WTC11 (cell line): ENCODE results near the gene HOMER3.

ENCODE experiments used
- CREM ChIP-seq: sonication (generic); formaldehyde crosslinking; IDR thresholded peaks from 2 replicates; pipeline ENCODE4 v1.8.1; 2022; ENCODE audit warnings: mild to moderate bottlenecking, missing genetic modification reagents, moderate library complexity
- TF ChIP-seq, protein P1 (sequence below): fragments of 200-600 bp; IDR thresholded peaks from 2 replicates; pipeline ENCODE4 v1.8.0; 2022; ENCODE audit warnings: antibody characterized with exemption
- TF ChIP-seq, protein P2 (sequence below): sonication (generic); formaldehyde crosslinking; IDR thresholded peaks from 2 replicates; pipeline ENCODE4 v1.8.1; 2022; ENCODE audit warnings: low read depth, mild to moderate bottlenecking, moderate library complexity, missing genetic modification reagents, borderline replicate concordance
- TF ChIP-seq, protein P3 (sequence below): sonication (generic); formaldehyde crosslinking; IDR thresholded peaks from 2 replicates; pipeline ENCODE4 v1.8.0; 2023; ENCODE audit warnings: mild to moderate bottlenecking, missing genetic modification reagents

DNA sequence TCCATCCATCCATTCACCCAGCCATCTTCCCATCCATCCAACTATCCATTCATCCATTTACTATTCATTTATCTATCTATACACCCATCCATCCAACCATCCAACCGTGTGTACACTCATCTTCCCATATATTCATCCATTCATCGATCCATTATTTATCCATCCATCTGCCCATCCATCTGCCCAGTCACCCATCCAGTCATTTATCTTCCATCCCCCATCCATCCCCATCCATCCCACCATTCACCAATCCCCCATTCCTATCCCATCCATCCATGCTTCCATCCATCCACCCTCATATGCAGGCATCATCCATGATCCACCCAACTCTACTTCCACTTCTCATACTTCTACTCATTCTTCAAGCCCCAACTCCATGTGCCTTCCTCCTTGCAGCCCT is 14.0 kb upstream of the HOMER3 start:
- TF ChIP-seq, protein P1, sequence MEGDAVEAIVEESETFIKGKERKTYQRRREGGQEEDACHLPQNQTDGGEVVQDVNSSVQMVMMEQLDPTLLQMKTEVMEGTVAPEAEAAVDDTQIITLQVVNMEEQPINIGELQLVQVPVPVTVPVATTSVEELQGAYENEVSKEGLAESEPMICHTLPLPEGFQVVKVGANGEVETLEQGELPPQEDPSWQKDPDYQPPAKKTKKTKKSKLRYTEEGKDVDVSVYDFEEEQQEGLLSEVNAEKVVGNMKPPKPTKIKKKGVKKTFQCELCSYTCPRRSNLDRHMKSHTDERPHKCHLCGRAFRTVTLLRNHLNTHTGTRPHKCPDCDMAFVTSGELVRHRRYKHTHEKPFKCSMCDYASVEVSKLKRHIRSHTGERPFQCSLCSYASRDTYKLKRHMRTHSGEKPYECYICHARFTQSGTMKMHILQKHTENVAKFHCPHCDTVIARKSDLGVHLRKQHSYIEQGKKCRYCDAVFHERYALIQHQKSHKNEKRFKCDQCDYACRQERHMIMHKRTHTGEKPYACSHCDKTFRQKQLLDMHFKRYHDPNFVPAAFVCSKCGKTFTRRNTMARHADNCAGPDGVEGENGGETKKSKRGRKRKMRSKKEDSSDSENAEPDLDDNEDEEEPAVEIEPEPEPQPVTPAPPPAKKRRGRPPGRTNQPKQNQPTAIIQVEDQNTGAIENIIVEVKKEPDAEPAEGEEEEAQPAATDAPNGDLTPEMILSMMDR = no peak
- TF ChIP-seq CREM (CRISPR knock-in tag) = no peak
- TF ChIP-seq, protein P2, sequence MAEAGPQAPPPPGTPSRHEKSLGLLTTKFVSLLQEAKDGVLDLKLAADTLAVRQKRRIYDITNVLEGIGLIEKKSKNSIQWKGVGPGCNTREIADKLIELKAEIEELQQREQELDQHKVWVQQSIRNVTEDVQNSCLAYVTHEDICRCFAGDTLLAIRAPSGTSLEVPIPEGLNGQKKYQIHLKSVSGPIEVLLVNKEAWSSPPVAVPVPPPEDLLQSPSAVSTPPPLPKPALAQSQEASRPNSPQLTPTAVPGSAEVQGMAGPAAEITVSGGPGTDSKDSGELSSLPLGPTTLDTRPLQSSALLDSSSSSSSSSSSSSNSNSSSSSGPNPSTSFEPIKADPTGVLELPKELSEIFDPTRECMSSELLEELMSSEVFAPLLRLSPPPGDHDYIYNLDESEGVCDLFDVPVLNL = no peak
- TF ChIP-seq, protein P3, sequence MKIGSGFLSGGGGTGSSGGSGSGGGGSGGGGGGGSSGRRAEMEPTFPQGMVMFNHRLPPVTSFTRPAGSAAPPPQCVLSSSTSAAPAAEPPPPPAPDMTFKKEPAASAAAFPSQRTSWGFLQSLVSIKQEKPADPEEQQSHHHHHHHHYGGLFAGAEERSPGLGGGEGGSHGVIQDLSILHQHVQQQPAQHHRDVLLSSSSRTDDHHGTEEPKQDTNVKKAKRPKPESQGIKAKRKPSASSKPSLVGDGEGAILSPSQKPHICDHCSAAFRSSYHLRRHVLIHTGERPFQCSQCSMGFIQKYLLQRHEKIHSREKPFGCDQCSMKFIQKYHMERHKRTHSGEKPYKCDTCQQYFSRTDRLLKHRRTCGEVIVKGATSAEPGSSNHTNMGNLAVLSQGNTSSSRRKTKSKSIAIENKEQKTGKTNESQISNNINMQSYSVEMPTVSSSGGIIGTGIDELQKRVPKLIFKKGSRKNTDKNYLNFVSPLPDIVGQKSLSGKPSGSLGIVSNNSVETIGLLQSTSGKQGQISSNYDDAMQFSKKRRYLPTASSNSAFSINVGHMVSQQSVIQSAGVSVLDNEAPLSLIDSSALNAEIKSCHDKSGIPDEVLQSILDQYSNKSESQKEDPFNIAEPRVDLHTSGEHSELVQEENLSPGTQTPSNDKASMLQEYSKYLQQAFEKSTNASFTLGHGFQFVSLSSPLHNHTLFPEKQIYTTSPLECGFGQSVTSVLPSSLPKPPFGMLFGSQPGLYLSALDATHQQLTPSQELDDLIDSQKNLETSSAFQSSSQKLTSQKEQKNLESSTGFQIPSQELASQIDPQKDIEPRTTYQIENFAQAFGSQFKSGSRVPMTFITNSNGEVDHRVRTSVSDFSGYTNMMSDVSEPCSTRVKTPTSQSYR (CRISPR knock-in tag) = no peak
